NCI-H146 treated with DMSO at 0.1 percent for 48 hours (cell line): Measurements from ENCODE around the gene SCAMP4.

ENCODE experiments used
- DNase-seq: peaks from one replicate; lab custom pipeline; 2025; ENCODE audit not compliant: unreplicated experiment; lab: John Stamatoyannopoulos, UW

SCAMP4 gene

GRCh38 chr19:1936916-1937610 lies 31.9 kb downstream of the SCAMP4 start:
- no peak for DNase-seq

DNA sequence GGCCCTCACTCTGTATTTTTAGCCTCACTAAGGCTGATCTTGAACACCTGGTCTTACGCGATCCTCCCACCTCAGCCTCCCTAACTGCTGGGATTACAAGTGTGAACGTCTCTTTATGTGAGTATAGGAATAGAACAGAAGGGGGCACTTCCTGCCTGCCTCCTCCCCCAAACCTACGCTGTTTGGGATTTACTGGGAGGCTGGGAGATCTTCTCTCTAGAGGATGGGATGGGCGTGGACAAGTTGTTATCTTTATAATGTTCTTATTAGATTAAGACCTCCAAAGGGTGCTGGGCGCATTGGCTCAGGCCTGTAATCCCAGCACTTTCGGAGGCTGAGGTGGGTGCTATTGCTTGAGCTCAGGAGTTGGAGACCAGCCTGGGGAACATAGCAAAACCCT lies 32.9 kb downstream of the SCAMP4 start:
- no peak for DNase-seq

GRCh38 chr19:1941146-1942077 lies 36.2 kb downstream of the SCAMP4 start, which contains the start of gene CSNK1G2:
Gene CSNK1G2, plus strand, starts transcription at chr19:1941172. Its CDS starts 28,601 bp downstream, at chr19:1969773.
- DNase-seq, result no peak

- DNase-seq, result peak; percentile 48
Observed at GRCh38 chr19:1942078-1942933, 37.1 kb downstream of the SCAMP4 start.

GRCh38 chr19:1942934-1943555 lies 37.8 kb downstream of the SCAMP4 start:
- DNase-seq, result no peak

DNA sequence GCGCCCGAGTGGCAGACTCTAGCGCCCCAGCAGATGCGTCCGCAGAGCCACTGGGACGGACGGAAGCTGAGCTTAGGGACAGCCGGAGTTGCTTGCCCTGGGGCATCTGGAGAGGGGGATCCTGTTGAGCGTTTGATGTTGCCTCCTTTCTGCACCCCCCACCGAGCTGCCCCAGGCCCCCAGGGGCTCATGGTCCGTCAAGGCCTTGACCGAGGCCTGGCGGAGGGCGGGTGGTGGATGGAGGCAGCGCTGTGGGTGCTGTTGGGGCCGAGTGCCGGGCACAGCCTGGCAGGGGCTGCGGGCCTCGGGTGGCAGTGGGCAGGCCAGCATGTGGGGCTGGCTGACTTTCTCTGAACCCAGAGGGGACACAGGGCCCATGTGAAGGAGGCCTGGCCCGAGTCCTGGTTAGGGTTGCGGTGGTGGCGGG lies 38.5 kb downstream of the SCAMP4 start:
- DNase-seq, result no peak

GRCh38 chr19:1944088-1944915 lies 39.1 kb downstream of the SCAMP4 start:
- no peak for DNase-seq

GRCh38 chr19:1944916-1945561 lies 39.8 kb downstream of the SCAMP4 start:
- no peak for DNase-seq

DNA sequence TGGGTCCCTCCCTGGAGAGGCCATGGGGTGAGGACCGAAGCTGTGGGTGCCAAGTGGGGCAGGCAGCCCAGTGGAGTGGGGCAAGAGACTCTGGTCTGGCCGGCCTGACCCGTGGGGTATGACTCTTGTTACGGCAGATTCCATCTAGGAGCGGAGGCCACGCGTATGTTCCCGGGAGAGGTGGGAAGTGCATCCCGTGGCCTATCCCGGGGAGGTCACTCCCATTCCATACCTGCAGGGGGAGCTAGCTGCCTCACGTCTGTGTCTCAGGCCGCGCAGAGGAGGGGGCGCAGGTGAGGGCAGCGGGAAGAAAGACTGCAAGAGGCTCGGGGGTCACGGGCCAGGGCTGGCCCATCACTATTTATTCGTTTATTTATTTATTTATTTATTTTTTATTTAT lies 40.7 kb downstream of the SCAMP4 start:
- no peak for DNase-seq

DNA sequence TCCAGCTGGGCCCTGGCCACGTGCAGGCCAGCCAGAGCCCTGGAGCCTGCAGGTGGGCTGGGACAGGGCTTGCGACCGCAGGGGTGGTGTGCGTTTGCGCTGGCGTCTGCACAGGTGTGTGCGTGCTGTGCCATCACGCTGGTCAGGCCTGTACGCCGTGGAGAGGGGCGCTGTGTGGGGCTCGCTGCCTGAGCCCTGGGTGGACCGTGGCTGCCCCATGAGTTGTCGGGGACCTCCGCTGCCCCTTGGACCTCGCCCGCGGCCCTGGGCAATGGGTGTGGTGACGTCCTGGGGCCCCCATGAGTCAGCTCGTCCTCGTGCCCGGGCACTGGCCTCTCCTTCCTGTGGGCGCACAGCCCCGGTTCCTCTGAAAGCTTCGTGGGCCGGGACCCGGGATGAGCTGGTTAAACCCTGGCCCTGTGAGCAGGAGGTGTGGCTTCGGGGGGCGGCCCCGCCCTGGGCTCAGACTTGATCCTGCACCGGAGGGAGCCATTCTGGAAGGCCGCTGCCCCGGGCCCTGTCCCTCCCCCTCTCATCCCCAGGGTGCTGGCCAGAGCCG lies 42.5 kb downstream of the SCAMP4 start:
- DNase-seq, result no peak

- no peak for DNase-seq
Observed at GRCh38 chr19:1949304-1950101, 44.3 kb downstream of the SCAMP4 start.

- DNase-seq, result no peak
Observed at GRCh38 chr19:1950640-1951039, 45.4 kb downstream of the SCAMP4 start.

DNA sequence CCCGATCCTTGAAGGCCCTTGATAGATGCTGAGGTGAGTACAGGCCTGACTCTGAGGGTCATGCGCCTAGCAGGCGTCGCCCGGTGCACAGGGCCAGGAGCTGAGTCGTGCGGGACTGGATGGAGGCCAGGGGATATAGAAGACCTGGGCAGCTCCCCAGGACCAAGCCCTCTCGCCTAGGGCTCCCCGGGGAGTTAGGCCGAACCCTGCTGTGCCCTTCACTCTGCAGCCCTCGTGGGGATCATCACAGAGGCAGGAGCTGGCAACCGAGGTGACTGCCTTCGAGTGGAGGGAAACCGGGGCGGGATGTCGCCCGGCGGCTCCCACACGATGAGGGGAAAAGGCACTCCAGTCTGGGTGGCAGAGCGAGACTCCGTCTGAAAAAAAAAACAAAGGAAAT lies 47.4 kb downstream of the SCAMP4 start:
- no peak for DNase-seq

DNA sequence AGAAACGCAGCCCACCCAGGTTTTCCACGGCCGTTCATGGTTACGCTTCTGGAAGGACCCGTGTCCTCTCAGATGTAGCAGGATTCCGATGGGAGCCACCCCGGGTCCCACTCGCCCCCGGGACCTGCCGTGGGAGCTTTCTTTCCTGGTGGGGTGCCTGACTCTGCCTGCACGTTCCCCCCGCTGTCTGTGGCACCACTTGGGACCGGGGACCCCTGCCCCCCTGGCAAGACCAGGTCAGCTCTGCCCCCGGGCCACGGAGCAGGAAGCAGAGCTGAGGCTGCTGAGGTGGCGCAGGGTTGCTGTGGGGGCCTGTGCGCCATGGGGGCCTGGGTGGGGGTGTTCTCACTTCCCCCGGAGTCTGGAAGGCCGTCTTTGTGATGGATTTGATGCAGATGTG lies 47.8 kb downstream of the SCAMP4 start:
- DNase-seq, result no peak

GRCh38 chr19:1953441-1954094 lies 48.4 kb downstream of the SCAMP4 start:
- DNase-seq, result no peak

DNA sequence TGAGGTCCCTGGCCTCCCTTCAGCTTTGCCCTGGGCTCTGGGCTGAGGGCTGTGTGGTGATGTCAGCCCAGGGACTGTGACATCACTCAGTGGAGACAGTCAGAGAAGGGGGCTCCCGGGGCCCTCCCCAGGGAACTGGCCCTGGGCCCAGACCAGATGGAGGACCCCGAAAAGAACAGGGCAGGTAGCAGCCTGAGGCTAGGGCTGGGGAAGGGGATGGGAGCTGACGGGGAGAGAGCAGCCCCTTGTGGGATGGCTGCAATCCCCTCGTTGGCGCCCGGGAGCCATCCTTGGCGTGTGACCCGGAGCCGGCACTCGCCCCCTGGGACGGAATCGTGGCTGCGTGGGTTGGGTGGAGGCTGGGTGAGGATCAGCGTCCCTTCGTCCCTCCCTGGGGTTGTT lies 49.3 kb downstream of the SCAMP4 start:
- no peak for DNase-seq

GRCh38 chr19:1955171-1956121 lies 50.2 kb downstream of the SCAMP4 start:
- no peak for DNase-seq
